Measurements from ENCODE around the gene ITGB4. TPM values are rescaled to one million over a fixed set of nuclear protein-coding genes. Genes with fewer than 3 reads are reported as not detected.

ITGB4 gene
- total RNA-seq, 1 donor, result 0.09 TPM

GRCh38 chr17:75695830-75696271, 25.4 kb upstream of the ITGB4 start:
- DNase-seq (ENCODE audit: low read depth), result no peak
- no peak overlapping the region for H3K4me3 ChIP-seq (ENCODE audit: low read depth, low read length)
- no peak for TF ChIP-seq CTCF (IDR thresholded peaks at IDR 0.05; ENCODE audit: insufficient read depth, low read length)

GRCh38 chr17:75697651-75698291, 23.5 kb upstream of the ITGB4 start:
- H3K4me3 ChIP-seq (ENCODE audit: low read depth, low read length), result no peak overlapping the region
- DNase-seq (ENCODE audit: low read depth), result no peak
- TF ChIP-seq CTCF (IDR thresholded peaks at IDR 0.05; ENCODE audit: insufficient read depth, low read length), result no peak

- no peak overlapping the region for H3K4me3 ChIP-seq (ENCODE audit: low read depth, low read length)
- DNase-seq (ENCODE audit: low read depth), result no peak
- no peak for TF ChIP-seq CTCF (IDR thresholded peaks at IDR 0.05; ENCODE audit: insufficient read depth, low read length)
Observed at GRCh38 chr17:75698659-75699058, 22.6 kb upstream of the ITGB4 start.

- no peak for DNase-seq (ENCODE audit: low read depth)
- no peak overlapping the region for H3K4me3 ChIP-seq (ENCODE audit: low read depth, low read length)
- no peak for TF ChIP-seq CTCF (IDR thresholded peaks at IDR 0.05; ENCODE audit: insufficient read depth, low read length)
Observed at GRCh38 chr17:75701288-75701687, 20.0 kb upstream of the ITGB4 start.

GRCh38 chr17:75703191-75703590, 18.1 kb upstream of the ITGB4 start:
- H3K4me3 ChIP-seq (ENCODE audit: low read depth, low read length), result no peak overlapping the region
- DNase-seq (ENCODE audit: low read depth), result no peak
- TF ChIP-seq CTCF (IDR thresholded peaks at IDR 0.05; ENCODE audit: insufficient read depth, low read length), result no peak

- no peak for TF ChIP-seq CTCF (IDR thresholded peaks at IDR 0.05; ENCODE audit: insufficient read depth, low read length)
- no peak for DNase-seq (ENCODE audit: low read depth)
- no peak overlapping the region for H3K4me3 ChIP-seq (ENCODE audit: low read depth, low read length)
Observed at GRCh38 chr17:75703591-75703990, 17.7 kb upstream of the ITGB4 start.

All from fibroblast of the aortic adventitia (primary cell).